ENCODE data around the gene TSBP1. TPM values are rescaled to one million over a fixed set of nuclear protein-coding genes. Genes with fewer than 3 reads are reported as not detected.
"Not testable (repeated sequence)": the region's sequence is repeated elsewhere in the genome, so short reads cannot be mapped to it uniquely, and the experiment has no call there.

TSBP1 gene
- total RNA-seq, 4 donors from 2014 or later, result not detected

- no peak for DNase-seq
- no peaks in the 10 kb centered on the region for H3K36me3 ChIP-seq
- TF ChIP-seq POLR2A (IDR thresholded peaks at IDR 0.05), result no peak
- H3K27me3 ChIP-seq, result no peaks in the 10 kb centered on the region
- no peaks in the 10 kb centered on the region for H3K4me1 ChIP-seq
- H3K27ac ChIP-seq, result no peak overlapping the region
- H3K9me3 ChIP-seq, result no peaks in the 10 kb centered on the region
- no peak overlapping the region for H3K4me3 ChIP-seq
Observed at GRCh38 chr6:32318501-32318900, 53.2 kb downstream of the TSBP1 start.

GRCh38 chr6:32317541-32317940, 54.2 kb downstream of the TSBP1 start:
- TF ChIP-seq POLR2A (IDR thresholded peaks at IDR 0.05), result no peak
- TF ChIP-seq CTCF (IDR thresholded peaks at IDR 0.05), result no peak
- Histone ChIP-seq H3K4me1 (no peaks in the 10 kb centered on the region), H3K4me3 (no peak overlapping the region), H3K9me3 (no peaks in the 10 kb centered on the region), H3K36me3 (no peaks in the 10 kb centered on the region), H3K27ac (no peak overlapping the region), H3K27me3 (no peaks in the 10 kb centered on the region)
- no peak for DNase-seq

- Histone ChIP-seq H3K36me3 (no peaks in the 10 kb centered on the region), H3K4me1 (no peaks in the 10 kb centered on the region), H3K4me3 (no peak overlapping the region), H3K27ac (no peak overlapping the region), H3K9me3 (no peaks in the 10 kb centered on the region), H3K27me3 (no peaks in the 10 kb centered on the region)
- TF ChIP-seq CTCF (IDR thresholded peaks at IDR 0.05), result no peak
- no peak for TF ChIP-seq POLR2A (IDR thresholded peaks at IDR 0.05)
- no peak for DNase-seq
Observed at GRCh38 chr6:32313964-32314363, 57.7 kb downstream of the TSBP1 start.

GRCh38 chr6:32298632-32299336, 72.9 kb downstream of the TSBP1 start:
- Histone ChIP-seq H3K36me3 (no peaks in the 10 kb centered on the region), H3K9me3 (no peaks in the 10 kb centered on the region), H3K4me1 (no peaks in the 10 kb centered on the region), H3K4me3 (no peak overlapping the region), H3K27me3 (no peaks in the 10 kb centered on the region), H3K27ac (no peak overlapping the region)
- no peak for DNase-seq
- TF ChIP-seq CTCF (IDR thresholded peaks at IDR 0.05) (no peak), POLR2A (IDR thresholded peaks at IDR 0.05) (no peak)

- not testable (repeated sequence) for H3K36me3 ChIP-seq, H3K27me3 ChIP-seq, H3K27ac ChIP-seq, DNase-seq, H3K4me3 ChIP-seq, H3K9me3 ChIP-seq, H3K4me1 ChIP-seq
Observed at GRCh38 chr6:32294980-32295379, 76.7 kb downstream of the TSBP1 start.

GRCh38 chr6:32294566-32294965, 77.1 kb downstream of the TSBP1 start:
- Histone ChIP-seq H3K27me3 (no peaks in the 10 kb centered on the region), H3K27ac (no peak overlapping the region), H3K4me1 (no peaks in the 10 kb centered on the region), H3K36me3 (no peaks in the 10 kb centered on the region), H3K4me3 (no peak overlapping the region), H3K9me3 (no peaks in the 10 kb centered on the region)
- TF ChIP-seq POLR2A (IDR thresholded peaks at IDR 0.05) (no peak), CTCF (IDR thresholded peaks at IDR 0.05) (no peak)
- no peak for DNase-seq

GRCh38 chr6:32293695-32294094, 78.0 kb downstream of the TSBP1 start:
- no peaks in the 10 kb centered on the region for H3K9me3 ChIP-seq
- TF ChIP-seq POLR2A (IDR thresholded peaks at IDR 0.05), result no peak
- no peak for TF ChIP-seq CTCF (IDR thresholded peaks at IDR 0.05)
- no peak for DNase-seq

More at GRCh38 chr6:32293695-32294094, 78.0 kb downstream of the TSBP1 start:
- H3K27ac ChIP-seq, result no peak overlapping the region
- H3K4me1 ChIP-seq, result no peaks in the 10 kb centered on the region
- H3K27me3 ChIP-seq, result no peaks in the 10 kb centered on the region
- H3K36me3 ChIP-seq, result no peaks in the 10 kb centered on the region
- H3K4me3 ChIP-seq, result no peak overlapping the region
